IMR-90 (cell line): ENCODE data around the gene TNRC6B. TPM values are rescaled to one million over a fixed set of nuclear protein-coding genes. Genes with fewer than 3 reads are reported as not detected.

Experiments
- ATAC-seq: fragments of 200-7000 bp; cut with Tn5 transposase; 2 replicates; pipeline ENCODE4 v1.9.1; 2020; ENCODE audit warnings: low read depth, mild to moderate bottlenecking, moderate library complexity
- BruUV-seq: library from RNA; stranded (reverse); fragments of 400-500 nt; replicated peaks from 2 replicates; lab custom pipeline; 2021; lab: Mats Ljungman, UMichigan
- CTCF ChIA-PET: fragments of 300-600 bp; formaldehyde crosslinking; extraction: SDS; loops from one replicate; lab custom pipeline; 2021; ENCODE audit warnings: antibody characterized with exemption; lab: Yijun Ruan, JAX
- POLR2A ChIA-PET: fragments of 300-600 bp; sonication (Branson Sonifier 250); formaldehyde crosslinking; loops from one replicate; lab custom pipeline; 2022; ENCODE audit warnings: antibody characterized with exemption; ENCODE audit not compliant: unreplicated experiment; lab: Charles Lee
- DNase-seq: peaks from one replicate; pipeline ENCODE4 v3.0.0; 2013
- H2AFZ ChIP-seq: replicated peaks from 2 replicates; pipeline ENCODE3; 2013; ENCODE audit warnings: low read length, mild to moderate bottlenecking; ENCODE audit not compliant: poor library complexity
- H2AK5ac ChIP-seq: 2 replicates; pipeline ENCODE4 v1.6.1; 2013; ENCODE audit warnings: low read depth, low read length, inconsistent platforms
- H2AK9ac ChIP-seq: replicated peaks from 2 replicates; pipeline ENCODE3; 2013; ENCODE audit warnings: mild to moderate bottlenecking, low read depth, low read length, moderate library complexity; ENCODE audit not compliant: poor library complexity
- H2BK120ac ChIP-seq: 2 replicates; pipeline ENCODE4 v1.6.1; 2013; ENCODE audit warnings: low read depth, low read length, inconsistent platforms
- H2BK15ac ChIP-seq: 3 replicates; pipeline ENCODE4 v1.6.1; 2013; ENCODE audit warnings: low read depth, low read length, inconsistent platforms
- H2BK20ac ChIP-seq: 2 replicates; pipeline ENCODE4 v1.6.1; 2013; ENCODE audit warnings: low read depth, mild to moderate bottlenecking, inconsistent platforms, low read length, moderate library complexity
- H2BK5ac ChIP-seq: 2 replicates; pipeline ENCODE4 v1.6.1; 2013; ENCODE audit warnings: mild to moderate bottlenecking, low read depth, low read length, inconsistent platforms; ENCODE audit not compliant: poor library complexity, severe bottlenecking
- H3K14ac ChIP-seq: replicated peaks from 2 replicates; pipeline ENCODE4 v1.6.1; 2013; ENCODE audit warnings: low read depth, low read length, inconsistent platforms
- H3K18ac ChIP-seq: 2 replicates; pipeline ENCODE4 v1.6.1; 2013; ENCODE audit warnings: low read depth, low read length, control low read depth
- H3K23ac ChIP-seq: 2 replicates; pipeline ENCODE4 v1.6.1; 2013; ENCODE audit warnings: low read depth, low read length, inconsistent platforms
- H3K27ac ChIP-seq: 2 replicates; pipeline ENCODE4 v1.5.1; 2013; ENCODE audit warnings: mild to moderate bottlenecking, control low read depth, low read length; ENCODE audit not compliant: insufficient read depth
- H3K27me3 ChIP-seq: 2 replicates; pipeline ENCODE4 v1.6.1; 2013; ENCODE audit warnings: low read length; ENCODE audit not compliant: control insufficient read depth, insufficient read depth
- H3K36me3 ChIP-seq: 2 replicates; pipeline ENCODE4 v1.6.1; 2013; ENCODE audit warnings: low read length, mixed read lengths; ENCODE audit not compliant: control insufficient read depth, insufficient read depth
- H3K4ac ChIP-seq: 2 replicates; pipeline ENCODE4 v1.6.1; 2013; ENCODE audit warnings: low read depth, low read length, inconsistent platforms
- H3K4me1 ChIP-seq: 2 replicates; pipeline ENCODE4 v1.6.1; 2013; ENCODE audit warnings: low read length, mixed read lengths; ENCODE audit not compliant: control insufficient read depth, insufficient read depth
- H3K4me2 ChIP-seq: 2 replicates; pipeline ENCODE4 v1.6.1; 2013; ENCODE audit warnings: low read depth, mild to moderate bottlenecking, control low read depth, low read length, moderate library complexity
- H3K4me3 ChIP-seq: 2 replicates; pipeline ENCODE4 v1.5.1; 2013; ENCODE audit warnings: low read depth, mild to moderate bottlenecking, control low read depth, low read length, moderate library complexity; ENCODE audit not compliant: insufficient read depth
- H3K56ac ChIP-seq: 2 replicates; pipeline ENCODE4 v1.6.1; 2013; ENCODE audit warnings: low read length, inconsistent platforms; ENCODE audit not compliant: insufficient read depth; ENCODE audit errors: extremely low read depth
- H3K79me1 ChIP-seq, 2 experiments: 2 replicates each; pipeline ENCODE4 v1.6.1; 2013; ENCODE audit warnings: low read length in 2 of 2, inconsistent platforms in 1 of 2, low read depth in 1 of 2
- H3K9ac ChIP-seq: 2 replicates; pipeline ENCODE4 v1.6.1; 2013; ENCODE audit warnings: low read depth, low read length, control low read depth
- H3K9me1 ChIP-seq: 2 replicates; pipeline ENCODE4 v1.6.1; 2013; ENCODE audit warnings: low read length, inconsistent platforms; ENCODE audit not compliant: insufficient read depth
- H3K9me3 ChIP-seq: 2 replicates; pipeline ENCODE4 v1.6.1; 2013; ENCODE audit warnings: low read length; ENCODE audit not compliant: control insufficient read depth, insufficient read depth
- H4K20me1 ChIP-seq: 2 replicates; pipeline ENCODE4 v1.6.1; 2013; ENCODE audit warnings: low read length, inconsistent platforms; ENCODE audit not compliant: insufficient read depth
- H4K5ac ChIP-seq: 2 replicates; pipeline ENCODE4 v1.6.1; 2013; ENCODE audit warnings: mild to moderate bottlenecking, low read depth, low read length, control low read depth
- H4K8ac ChIP-seq, 2 experiments: 2 replicates each; pipeline ENCODE4 v1.6.1; 2013; ENCODE audit warnings: low read depth in 2 of 2, low read length in 2 of 2, control low read depth in 1 of 2, inconsistent platforms in 1 of 2
- H4K91ac ChIP-seq: 2 replicates; pipeline ENCODE4 v1.6.1; 2013; ENCODE audit warnings: low read depth, low read length, inconsistent platforms; ENCODE audit not compliant: insufficient read depth
- CHD1 ChIP-seq: IDR thresholded peaks from 2 replicates; pipeline ENCODE4 v1.6.1; 2012; ENCODE audit warnings: low read depth, low read length, improper control_type of control experiment
- FOS ChIP-seq: fragments of 150-350 bp; IDR thresholded peaks from 2 replicates; pipeline ENCODE4 v1.6.1; 2016; ENCODE audit warnings: low read depth, low read length
- NFE2L2 ChIP-seq: fragments of 150-350 bp; IDR thresholded peaks from 2 replicates; pipeline ENCODE4 v1.6.1; 2016; ENCODE audit warnings: low read depth, mild to moderate bottlenecking, low read length
- WGBS, 2 experiments: methylation state at CpG; one replicate each; pipeline versions ENCODE4 v1.1.5 to v1.1.7; 2013; ENCODE audit warnings: missing lambda C conversion rate in 2 of 2; ENCODE audit not compliant: insufficient read length in 1 of 2; ENCODE audit errors: extremely low coverage in 2 of 2; 5-methylcytosine and 5-hydroxymethylcytosine counted together
- dilution Hi-C: fragments of 300-500 bp; cut with HindIII; formaldehyde crosslinking; loops from one replicate; pipeline ENCODE4 v1.14.3; 2018; ENCODE audit warnings: low sequenced_read_pairs; ENCODE audit not compliant: unreplicated experiment
- in situ Hi-C: fragments of 300-500 bp; cut with MboI; formaldehyde crosslinking; loops from 3 replicates; pipeline ENCODE4 v1.14.3; 2019; ENCODE audit warnings: low sequenced_read_pairs, inconsistent platforms, mixed read lengths
- intact Hi-C: fragments of 100-400 bp; cut with micrococcal nuclease; formaldehyde crosslinking; loops from 2 replicates; pipeline ENCODE4 v1.10.0; 2022
- polyA plus RNA-seq, 3 experiments: library from polyadenylated mRNA; depleted of rRNA; stranded (reverse); fragments of >200 nt; gene quantifications; 2 replicates each; pipeline ENCODE4 v1.2.3, GENCODE V29; 2012; ENCODE audit warnings: low replicate concordance in 1 of 3
- total RNA-seq: library from RNA; depleted of rRNA; stranded (reverse); fragments of >200 nt; gene quantifications from 2 replicates; pipeline ENCODE4 v1.2.3, GENCODE V29; 2012

Gene TNRC6B
- total and polyA plus RNA-seq, 2 of the 4 experiments (the other 2 are of a cell fraction) = 3.9 to 17.0 TPM

GRCh38 chr22:40383905-40384304, 206.2 kb downstream of the TNRC6B start:
- no peaks in the 10 kb centered on the region for H3K36me3 ChIP-seq
- H3K23ac ChIP-seq = 0 out of 2 replicates have a peak overlapping the region, but pooled peaks have one; percentile 25
- no peak overlapping the region for H4K8ac ChIP-seq
- no peak overlapping the region for H3K9ac ChIP-seq
- no peak overlapping the region for H3K4ac ChIP-seq
- BruUV-seq = no TSS peak
- no peak overlapping the region for H4K91ac ChIP-seq
- H3K27ac ChIP-seq = no peak overlapping the region
- peak; percentile 75 for DNase-seq
- in situ Hi-C loops (no loop called here), dilution Hi-C loops (no loop called here), intact Hi-C loops (no loop called here)
- H2BK15ac ChIP-seq = no peak overlapping the region
- peaks cover 53 to 85% of the 10 kb centered on the region in 2 experiments for H3K79me1 ChIP-seq
- no CpG with 5 or more reads among the region's 3 CpGs for WGBS, 2 experiments
- H3K4me3 ChIP-seq = no peak overlapping the region
- TF ChIP-seq NFE2L2 (peak; percentile 83; the same call in 1 of the 2 replicates), FOS (peak; percentile 23; the same call in 1 of the 2 replicates), CHD1 (no peak)
- no peak overlapping the region for H2AK5ac ChIP-seq
- no peak overlapping the region for H4K5ac ChIP-seq
- peaks cover 23% of the 10 kb centered on the region for H3K9me1 ChIP-seq
- H3K27me3 ChIP-seq = no peaks in the 10 kb centered on the region
- H2BK5ac ChIP-seq = peak overlapping the region; percentile 6
- H3K18ac ChIP-seq = no peak overlapping the region
- peak; percentile 69 for ATAC-seq
- no peak overlapping the region for H2AK9ac ChIP-seq
- CTCF ChIA-PET = interaction anchor here (0.6 kb wide), 3 partner anchors 25 to 205 kb away, joined by 3 to 4 read pairs (median 4); no protein-coding TSS in a partner anchor
- H3K4me2 ChIP-seq = no peak overlapping the region
- H3K9me3 ChIP-seq = no peaks in the 10 kb centered on the region
- no peak overlapping the region for H2AFZ ChIP-seq
- H2BK20ac ChIP-seq = no peak overlapping the region
- H3K4me1 ChIP-seq = no peaks in the 10 kb centered on the region; the same call in 1 of the 2 replicates
- H3K14ac ChIP-seq = 0 out of 2 replicates have a peak overlapping the region, but pooled peaks have one; percentile 14
- H3K56ac ChIP-seq = no peak overlapping the region
- POLR2A ChIA-PET = no interaction called here
- H4K20me1 ChIP-seq = peaks cover 37% of the 10 kb centered on the region
- H2BK120ac ChIP-seq = no peak overlapping the region
